Measurements from ENCODE around the gene TMEM178B.
"Not testable (repeated sequence)": the region's sequence is repeated elsewhere in the genome, so short reads cannot be mapped to it uniquely, and the experiment has no call there.

Gene TMEM178B

DNA sequence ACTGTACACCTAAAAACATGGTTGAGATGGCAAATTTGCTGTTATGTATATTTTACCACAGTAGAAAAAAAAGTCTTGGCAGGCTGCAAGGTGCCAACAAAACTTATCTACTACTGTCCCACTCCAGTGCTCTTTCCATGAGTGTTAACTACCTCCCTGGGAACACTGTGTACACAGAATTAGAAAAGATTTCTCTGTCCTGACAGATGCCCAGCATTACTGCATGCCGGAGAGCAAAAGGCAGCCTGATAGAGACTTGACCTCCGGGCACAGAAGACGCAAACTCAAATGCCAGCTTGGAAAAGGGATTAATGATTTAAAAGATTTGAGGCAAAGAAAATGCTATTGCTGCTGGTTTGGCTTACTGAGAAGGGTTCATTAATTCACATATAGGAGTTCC, 228.8 kb downstream of the TMEM178B start:
- no peak for DNase-seq (ENCODE audit: low read depth in 3 of 3, low spot score in 1 of 3)

GRCh38 chr7:141304291-141304690, 230.4 kb downstream of the TMEM178B start:
- DNase-seq (ENCODE audit: low read depth in 3 of 3, low spot score in 1 of 3): no peak

DNA sequence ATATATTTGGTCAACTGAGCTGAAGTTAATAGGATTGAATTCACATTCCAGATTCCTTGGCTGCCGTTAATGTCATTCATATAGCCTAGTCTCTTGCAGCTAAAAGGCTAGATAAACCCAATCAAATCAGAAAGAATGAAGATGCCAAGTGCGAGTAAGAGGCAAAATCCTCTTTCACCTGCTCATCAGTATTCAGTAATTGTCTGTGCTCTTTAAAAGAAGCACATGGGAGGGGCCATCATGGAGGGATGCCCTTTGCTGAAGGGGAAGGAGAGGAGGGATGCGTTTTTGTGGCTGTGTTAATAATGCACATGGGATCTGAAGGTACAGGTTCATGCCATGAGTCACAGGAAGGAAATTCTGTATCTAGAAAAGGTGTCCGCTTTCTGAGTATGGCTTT, 232.2 kb downstream of the TMEM178B start:
- no peak for DNase-seq (ENCODE audit: low read depth in 3 of 3, low spot score in 1 of 3)

GRCh38 chr7:141312395-141312794, 238.5 kb downstream of the TMEM178B start:
- DNase-seq (ENCODE audit: low read depth in 3 of 3, low spot score in 1 of 3): no peak

GRCh38 chr7:141312828-141313521, 239.1 kb downstream of the TMEM178B start:
- no peak for DNase-seq (ENCODE audit: low read depth in 3 of 3, low spot score in 1 of 3)

DNA sequence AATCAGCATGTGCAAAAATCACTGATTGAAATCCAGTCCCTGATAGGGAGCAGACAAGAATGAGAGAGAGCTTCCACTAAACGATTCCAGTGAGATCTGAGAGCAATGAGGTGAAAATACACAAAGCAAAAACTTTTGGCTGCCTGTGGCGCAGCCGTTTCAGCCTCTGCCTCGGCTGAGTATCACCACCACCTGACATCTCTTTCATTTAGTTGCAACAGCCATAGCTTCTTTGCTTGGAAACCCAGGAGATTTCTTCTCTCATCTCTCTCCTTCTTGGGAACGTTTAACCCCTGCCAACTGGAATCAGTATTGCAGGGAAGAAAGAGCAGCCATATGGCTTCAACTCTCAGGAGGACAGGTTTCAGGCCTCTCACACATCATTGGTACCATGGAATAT, 240.0 kb downstream of the TMEM178B start:
- DNase-seq (ENCODE audit: low read depth in 3 of 3, low spot score in 1 of 3): no peak

GRCh38 chr7:141317033-141317585, 243.2 kb downstream of the TMEM178B start:
- DNase-seq (ENCODE audit: low read depth in 3 of 3, low spot score in 1 of 3): no peak

DNA sequence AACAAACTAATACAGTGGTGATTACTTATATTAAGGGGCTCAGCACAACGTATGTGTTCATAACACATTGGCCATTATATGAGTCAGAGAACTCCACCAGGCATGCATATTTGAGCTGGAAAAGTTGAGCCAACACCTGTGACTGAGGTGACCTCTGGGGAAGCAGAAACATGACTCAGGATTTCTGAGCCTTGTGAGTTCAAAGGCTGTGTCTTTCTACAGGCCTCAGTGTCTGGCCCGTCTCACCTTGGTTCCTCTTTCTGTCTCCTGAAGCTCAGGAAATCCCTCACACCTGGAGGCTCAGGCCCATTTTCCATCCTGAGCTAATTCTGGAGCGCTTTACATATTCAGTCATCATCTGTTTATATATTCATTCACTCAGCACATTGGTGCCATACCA, 246.4 kb downstream of the TMEM178B start:
- no peak for DNase-seq (ENCODE audit: low read depth in 3 of 3, low spot score in 1 of 3)

GRCh38 chr7:141322383-141322782, 248.5 kb downstream of the TMEM178B start:
- DNase-seq (ENCODE audit: low read depth in 3 of 3, low spot score in 1 of 3): no peak

DNA sequence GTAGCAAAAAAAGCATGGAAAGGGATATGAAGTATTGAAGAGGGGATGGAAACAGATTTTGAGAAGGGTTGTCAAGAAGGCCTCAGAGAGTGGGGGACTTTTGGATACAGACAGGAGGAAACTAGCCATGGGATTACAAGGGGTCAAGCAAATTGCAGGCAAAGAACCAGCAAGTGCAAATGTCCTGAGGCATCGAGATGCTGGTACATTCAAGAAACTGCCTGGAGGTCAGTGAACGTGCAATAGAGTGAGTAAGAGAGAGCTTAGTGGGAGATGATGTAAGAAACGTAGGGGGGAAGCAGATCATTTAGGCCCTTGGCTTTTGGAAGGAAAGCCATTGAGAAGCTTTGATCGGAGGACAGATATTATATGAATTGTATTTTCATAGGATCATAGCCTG, 250.0 kb downstream of the TMEM178B start:
- no peak for DNase-seq (ENCODE audit: low read depth in 3 of 3, low spot score in 1 of 3)

- DNase-seq (ENCODE audit: low read depth in 3 of 3, low spot score in 1 of 3): no peak
Measured at GRCh38 chr7:141324870-141325269, 251.0 kb downstream of the TMEM178B start.

GRCh38 chr7:141325275-141325674, 251.4 kb downstream of the TMEM178B start:
- no peak for DNase-seq (ENCODE audit: low read depth in 3 of 3, low spot score in 1 of 3)

DNA sequence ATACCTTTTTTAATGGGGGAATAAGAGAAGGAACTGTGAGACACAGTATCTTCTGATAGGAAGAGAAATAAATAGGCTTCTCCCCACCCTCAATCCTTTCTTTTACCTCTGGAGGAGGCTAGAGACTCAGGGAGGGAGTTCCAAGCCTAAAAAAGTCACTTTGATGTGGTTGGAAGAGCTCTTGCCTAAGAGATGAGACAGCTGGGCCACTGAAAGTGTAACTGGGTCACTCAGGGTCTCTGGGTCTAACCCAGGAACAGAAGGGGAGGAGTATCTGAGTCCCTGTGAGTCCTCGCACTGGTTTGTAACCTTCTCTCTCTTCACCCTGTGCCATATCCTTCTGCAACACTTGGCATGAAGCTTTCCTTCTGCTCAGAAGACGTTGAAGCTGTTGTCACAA, 254.4 kb downstream of the TMEM178B start:
- DNase-seq (ENCODE audit: low read depth in 3 of 3, low spot score in 1 of 3): no peak

GRCh38 chr7:141330285-141330684, 256.4 kb downstream of the TMEM178B start:
- DNase-seq (ENCODE audit: low read depth in 3 of 3, low spot score in 1 of 3): not testable (repeated sequence)

DNA sequence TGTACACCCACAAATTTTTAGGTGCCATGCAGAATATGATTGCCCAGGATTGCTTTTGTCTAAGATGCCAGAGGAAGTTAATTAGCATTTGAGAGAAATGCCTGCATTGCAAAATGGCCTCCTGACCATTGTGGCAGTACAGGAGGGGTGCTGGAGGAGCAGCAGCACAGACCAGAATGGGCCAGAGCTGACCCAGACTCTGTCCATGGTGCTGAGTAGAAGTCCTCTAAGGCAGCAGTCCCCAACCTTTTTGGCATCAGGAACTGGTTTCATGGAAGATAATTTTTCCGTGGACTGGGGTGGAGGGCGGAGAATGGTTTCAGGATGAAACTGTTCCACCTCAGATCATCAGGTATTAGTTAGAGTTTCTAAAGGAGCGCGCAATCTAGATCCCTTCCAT, 259.6 kb downstream of the TMEM178B start:
- DNase-seq (ENCODE audit: low read depth in 3 of 3, low spot score in 1 of 3): no peak

DNA sequence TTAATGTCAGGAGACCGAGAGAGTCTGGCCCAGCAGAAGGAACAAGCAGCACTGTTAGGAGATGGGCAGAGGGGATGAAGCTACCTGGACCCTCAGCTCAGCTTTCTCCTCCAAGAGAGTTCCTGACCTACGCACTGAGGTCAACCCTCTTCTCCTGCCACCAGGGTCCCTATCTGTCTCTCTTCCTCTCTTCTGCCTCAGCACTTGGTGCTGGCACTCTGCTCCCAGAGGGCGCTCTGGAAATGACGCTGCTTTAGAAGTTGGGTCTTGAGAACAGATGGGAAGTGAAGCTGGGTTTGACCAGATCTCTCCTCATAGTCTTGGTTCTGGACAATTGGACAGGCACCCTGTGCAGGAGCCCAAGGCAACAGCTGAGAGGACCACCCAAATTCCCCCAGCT, 261.3 kb downstream of the TMEM178B start:
- DNase-seq (ENCODE audit: low read depth in 3 of 3, low spot score in 1 of 3): no peak

GRCh38 chr7:141339603-141340002, 265.7 kb downstream of the TMEM178B start:
- no peak for DNase-seq (ENCODE audit: low read depth in 3 of 3, low spot score in 1 of 3)

GRCh38 chr7:141340991-141341390, 267.1 kb downstream of the TMEM178B start:
- DNase-seq (ENCODE audit: low read depth in 3 of 3, low spot score in 1 of 3): no peak

DNA sequence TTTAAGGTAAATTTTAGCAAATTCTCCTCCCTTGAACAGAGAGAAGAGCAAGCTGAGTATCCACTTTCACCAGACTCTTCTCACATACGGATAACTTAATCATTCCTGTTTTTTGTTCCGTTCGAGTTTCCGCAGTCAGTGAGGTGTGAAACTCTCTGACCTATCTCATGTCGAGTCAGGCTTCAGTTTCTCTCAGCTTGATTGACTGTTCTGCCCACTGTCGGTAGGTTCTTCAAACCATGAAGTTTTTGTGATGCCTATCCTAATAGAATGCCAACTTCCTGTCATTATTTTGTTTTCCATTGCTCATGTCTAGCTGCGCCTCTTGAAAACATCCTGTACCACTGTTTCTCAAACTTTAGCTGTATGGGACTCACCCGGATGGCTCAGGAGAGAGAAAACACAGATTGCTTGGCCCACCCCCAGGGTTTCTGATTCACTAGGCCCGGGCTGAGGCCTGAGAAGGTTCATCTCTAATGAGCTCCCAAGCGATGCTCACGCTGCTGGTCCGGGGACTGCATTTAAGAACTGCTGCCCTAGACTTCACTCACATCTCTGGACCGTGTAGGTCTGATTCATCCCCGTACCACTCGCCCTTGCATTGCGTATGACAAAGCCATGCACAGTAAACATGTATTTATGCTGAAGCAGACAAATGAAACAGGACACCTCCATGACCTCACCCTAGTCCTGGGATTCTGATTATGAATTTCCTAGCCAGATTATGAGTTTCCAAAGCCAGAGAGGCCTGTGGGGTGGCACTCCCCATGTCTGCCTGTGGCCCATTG, 269.0 kb downstream of the TMEM178B start:
- DNase-seq (ENCODE audit: low read depth in 3 of 3, low spot score in 1 of 3): no peak

DNA sequence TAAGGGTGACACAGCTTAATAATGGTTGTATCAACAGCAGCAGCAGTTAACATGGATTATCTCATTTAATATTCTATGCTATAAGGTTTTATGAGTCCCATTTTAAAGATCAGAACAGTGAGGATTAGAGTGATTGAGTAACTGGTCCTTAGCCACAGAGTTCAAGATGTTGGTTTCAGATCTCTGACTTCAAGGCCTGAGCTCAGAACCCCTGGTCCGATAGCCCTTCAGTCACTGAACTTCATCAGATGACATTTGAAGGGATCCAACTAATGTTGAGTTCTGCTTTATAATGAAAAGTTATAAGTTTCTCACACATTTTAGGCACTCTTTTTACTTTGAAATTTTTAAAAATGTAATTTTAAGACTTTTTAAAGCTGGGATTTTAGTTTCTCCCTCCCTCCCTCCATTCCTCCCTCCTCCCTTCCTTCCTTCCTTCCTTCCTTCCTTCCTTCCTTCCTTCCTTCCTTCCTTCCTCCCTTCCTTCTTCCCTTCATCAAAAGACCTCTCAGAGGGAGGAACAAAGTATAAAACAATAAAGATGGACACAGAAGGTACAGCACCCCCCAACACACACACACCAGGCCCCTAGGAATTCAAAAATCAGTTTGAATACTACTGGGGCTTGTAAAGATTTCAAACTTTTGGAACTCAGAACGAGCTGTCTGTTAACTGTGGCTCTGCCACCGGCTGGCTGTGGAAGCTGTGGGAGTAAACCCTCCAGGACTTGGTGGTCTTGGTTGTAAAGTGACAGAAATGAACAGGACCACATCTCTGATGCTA, 270.5 kb downstream of the TMEM178B start:
- DNase-seq (ENCODE audit: low read depth in 3 of 3, low spot score in 1 of 3): no peak

- DNase-seq (ENCODE audit: low read depth in 3 of 3, low spot score in 1 of 3): no peak
Measured at GRCh38 chr7:141348728-141349127, 274.9 kb downstream of the TMEM178B start.

DNA sequence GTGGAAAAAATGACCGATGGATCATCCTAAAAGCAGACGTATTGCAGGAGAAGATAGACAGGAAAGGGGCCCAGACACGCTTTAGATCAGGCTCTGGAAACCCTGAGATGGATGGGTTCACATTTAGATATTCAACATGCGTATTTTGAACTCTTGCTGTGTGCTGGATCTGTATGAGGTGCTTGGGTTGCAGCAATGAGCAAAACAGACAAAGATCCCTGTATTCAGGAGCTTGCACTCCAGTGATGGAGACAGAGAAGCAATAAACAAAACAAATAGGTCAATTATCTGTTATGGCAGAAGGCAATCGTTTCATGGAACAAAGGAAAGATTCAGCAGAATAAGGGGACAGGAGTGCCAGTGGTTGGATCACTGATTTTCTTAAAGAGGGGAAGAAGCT, 275.5 kb downstream of the TMEM178B start:
- no peak for DNase-seq (ENCODE audit: low read depth in 3 of 3, low spot score in 1 of 3)

Data from stimulated activated CD4-positive, alpha-beta T cell treated with anti-CD3 and anti-CD28 coated beads, TNF-alpha, amount 100 ng/mL, for 1 hour (primary cell).